SU-DHL-6 (cell line): Measurements from ENCODE around the gene SAMD10.

Source experiments
- H2AFZ ChIP-seq: fragments of 200-600 bp; sonication (generic); 2 replicates; pipeline ENCODE4 v1.6.1; 2014; ENCODE audit warnings: low read depth, mild to moderate bottlenecking, moderate library complexity, mixed read lengths, antibody characterized with exemption, low read length; ENCODE audit not compliant: severe bottlenecking
- H3F3A ChIP-seq: fragments of 200-600 bp; shearing (Covaris generic); 2 replicates; pipeline ENCODE4 v1.6.0; 2016; ENCODE audit warnings: antibody characterized with exemption, mild to moderate bottlenecking; ENCODE audit not compliant: insufficient read depth
- H3K27ac ChIP-seq: fragments of 200-600 bp; sonication (generic); 2 replicates; pipeline ENCODE4 v1.5.1; 2016; ENCODE audit warnings: low read depth, mild to moderate bottlenecking, low read length, moderate library complexity, mixed read lengths
- H3K27me3 ChIP-seq: fragments of 200-600 bp; sonication (generic), shearing (Covaris generic); 2 replicates; pipeline ENCODE4 v1.6.0; 2014; ENCODE audit warnings: mild to moderate bottlenecking, low read length
- H3K36me3 ChIP-seq: fragments of 200-600 bp; sonication (generic); 2 replicates; pipeline ENCODE4 v1.6.1; 2014; ENCODE audit warnings: mild to moderate bottlenecking, low read length, mixed read lengths
- H3K4me2 ChIP-seq: fragments of 300-600, 200-600 bp; shearing (Covaris generic), sonication (generic); 2 replicates; pipeline ENCODE4 v1.6.0; 2014; ENCODE audit warnings: low read length, low read depth, mild to moderate bottlenecking; ENCODE audit not compliant: poor library complexity, severe bottlenecking
- H3K4me3 ChIP-seq: fragments of 200-600 bp; sonication (generic); 2 replicates; pipeline ENCODE4 v1.5.1; 2014; ENCODE audit warnings: antibody characterized with exemption, low read length, mild to moderate bottlenecking, mixed read lengths; ENCODE audit not compliant: insufficient read depth, poor library complexity, severe bottlenecking
- H3K79me2 ChIP-seq: fragments of 200-600 bp; sonication (generic); 2 replicates; pipeline ENCODE4 v1.6.1; 2014; ENCODE audit warnings: mild to moderate bottlenecking, low read length, moderate library complexity; ENCODE audit not compliant: insufficient read depth
- H3K9ac ChIP-seq: fragments of 200-600 bp; sonication (generic); 2 replicates; pipeline ENCODE4 v1.7.0; 2014; ENCODE audit warnings: mild to moderate bottlenecking, low read length
- H3K9me2 ChIP-seq: fragments of 200-600 bp; sonication (generic); replicated peaks from 2 replicates; pipeline ENCODE4 v1.6.1; 2014; ENCODE audit warnings: low read length; ENCODE audit not compliant: insufficient read depth
- H3K9me3 ChIP-seq: fragments of 200-600 bp; sonication (generic); 2 replicates; pipeline ENCODE4 v1.6.1; 2014; ENCODE audit warnings: low read length, mixed read lengths; ENCODE audit not compliant: insufficient read depth
- H4K20me1 ChIP-seq: fragments of 200-600 bp; sonication (generic); 2 replicates; pipeline ENCODE4 v1.6.1; 2014; ENCODE audit warnings: low read depth, mild to moderate bottlenecking, antibody characterized with exemption, low read length, moderate library complexity, mixed read lengths
- EZH2phosphoT487 ChIP-seq: fragments of 200-600 bp; sonication (generic), shearing (Covaris generic); conservative IDR thresholded peaks from 2 replicates; pipeline ENCODE4 v1.6.1; 2018; ENCODE audit warnings: mild to moderate bottlenecking, antibody characterized with exemption, low read length, moderate library complexity, mixed read lengths
- TF ChIP-seq, protein P1 (sequence below): fragments of 200-600 bp; sonication (generic); IDR thresholded peaks from one replicate; pipeline ENCODE4 v1.5.1; 2017; ENCODE audit warnings: antibody characterized with exemption, mild to moderate bottlenecking, low read length, moderate library complexity; ENCODE audit not compliant: insufficient read depth, poor library complexity, severe bottlenecking

Gene SAMD10

DNA sequence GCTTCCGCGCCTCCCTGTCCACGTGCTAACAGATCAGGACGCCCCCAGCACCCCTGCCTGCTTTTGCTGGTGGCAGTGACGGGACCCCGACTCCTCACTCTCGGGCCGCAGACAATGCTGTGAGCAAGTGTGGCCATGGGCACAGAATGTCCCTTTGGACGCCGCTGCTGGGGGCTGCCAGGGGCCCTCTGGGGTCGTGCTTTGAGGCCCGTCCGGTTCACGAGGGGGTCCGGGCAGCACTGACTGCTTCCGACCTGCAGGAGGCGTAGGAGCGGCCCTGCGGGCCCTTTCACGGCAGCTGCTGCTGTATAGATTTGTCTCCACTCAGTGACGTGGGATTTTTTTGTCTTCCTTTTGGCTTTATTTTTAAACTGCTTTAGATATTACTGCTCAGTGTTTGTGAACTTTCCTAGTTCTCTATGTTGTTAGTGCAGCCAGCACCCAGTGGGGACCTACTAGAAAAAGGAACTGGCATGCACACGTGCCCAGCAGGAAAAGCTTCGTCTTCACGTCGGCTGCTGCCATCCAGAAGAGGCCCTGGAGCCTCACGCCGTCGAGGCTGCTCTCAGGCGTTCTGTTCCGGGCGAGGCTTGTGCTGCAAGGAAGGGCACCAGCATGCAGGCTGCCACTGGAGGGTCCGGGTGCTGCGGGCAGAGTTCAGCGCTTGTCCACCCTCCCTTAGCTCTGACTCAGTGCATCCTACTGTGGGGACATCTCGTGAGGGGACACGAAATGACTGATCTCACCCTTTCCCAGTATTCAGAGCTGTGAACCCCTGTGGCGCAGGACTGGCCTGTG lies 45.0 kb downstream of the SAMD10 start:
- Histone ChIP-seq H3K36me3 (no peaks in the 10 kb centered on the region), H3K27me3 (no peaks in the 10 kb centered on the region), H3F3A (no peaks in the 10 kb centered on the region; the same call in 1 of the 2 replicates), H3K27ac (no peak overlapping the region), H3K4me2 (no peak overlapping the region), H2AFZ (no peak overlapping the region), H3K79me2 (no peaks in the 10 kb centered on the region), H3K4me3 (no peak overlapping the region), H4K20me1 (no peaks in the 10 kb centered on the region), H3K9me2 (no peaks in the 10 kb centered on the region), H3K9me3 (no peaks in the 10 kb centered on the region), H3K9ac (no peak overlapping the region)
- TF ChIP-seq, protein P1, sequence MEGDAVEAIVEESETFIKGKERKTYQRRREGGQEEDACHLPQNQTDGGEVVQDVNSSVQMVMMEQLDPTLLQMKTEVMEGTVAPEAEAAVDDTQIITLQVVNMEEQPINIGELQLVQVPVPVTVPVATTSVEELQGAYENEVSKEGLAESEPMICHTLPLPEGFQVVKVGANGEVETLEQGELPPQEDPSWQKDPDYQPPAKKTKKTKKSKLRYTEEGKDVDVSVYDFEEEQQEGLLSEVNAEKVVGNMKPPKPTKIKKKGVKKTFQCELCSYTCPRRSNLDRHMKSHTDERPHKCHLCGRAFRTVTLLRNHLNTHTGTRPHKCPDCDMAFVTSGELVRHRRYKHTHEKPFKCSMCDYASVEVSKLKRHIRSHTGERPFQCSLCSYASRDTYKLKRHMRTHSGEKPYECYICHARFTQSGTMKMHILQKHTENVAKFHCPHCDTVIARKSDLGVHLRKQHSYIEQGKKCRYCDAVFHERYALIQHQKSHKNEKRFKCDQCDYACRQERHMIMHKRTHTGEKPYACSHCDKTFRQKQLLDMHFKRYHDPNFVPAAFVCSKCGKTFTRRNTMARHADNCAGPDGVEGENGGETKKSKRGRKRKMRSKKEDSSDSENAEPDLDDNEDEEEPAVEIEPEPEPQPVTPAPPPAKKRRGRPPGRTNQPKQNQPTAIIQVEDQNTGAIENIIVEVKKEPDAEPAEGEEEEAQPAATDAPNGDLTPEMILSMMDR, result no peak
- no peak for TF ChIP-seq EZH2phosphoT487

DNA sequence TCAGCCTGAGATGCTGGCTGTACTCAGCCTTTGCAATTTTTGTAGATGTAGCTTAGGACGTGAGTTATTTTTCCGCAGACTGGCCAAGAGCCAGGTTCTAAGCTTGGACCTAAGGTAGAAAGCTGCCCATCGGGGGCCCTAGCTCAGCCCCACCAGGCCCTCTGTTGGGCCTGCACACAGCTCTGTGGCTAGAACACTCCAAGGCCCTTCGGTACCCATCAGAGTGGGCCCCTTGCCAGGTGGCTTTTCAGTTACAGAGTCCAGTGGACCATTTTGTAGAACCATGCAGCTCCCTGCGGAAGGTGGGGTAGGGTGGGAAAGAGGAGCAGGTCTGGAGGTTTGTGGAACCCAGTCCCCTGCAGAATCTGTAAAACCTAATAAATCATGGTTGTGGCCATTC lies 45.8 kb downstream of the SAMD10 start:
- no peaks in the 10 kb centered on the region for H3K27me3 ChIP-seq
- no peaks in the 10 kb centered on the region; the same call in 1 of the 2 replicates for H3F3A ChIP-seq
- H3K9ac ChIP-seq, result no peak overlapping the region
- no peak overlapping the region for H3K4me3 ChIP-seq
- H2AFZ ChIP-seq, result no peak overlapping the region
- no peaks in the 10 kb centered on the region for H3K9me2 ChIP-seq
- H3K79me2 ChIP-seq, result no peaks in the 10 kb centered on the region
- no peak overlapping the region for H3K27ac ChIP-seq
- no peak overlapping the region for H3K4me2 ChIP-seq
- H4K20me1 ChIP-seq, result no peaks in the 10 kb centered on the region
- no peak for TF ChIP-seq EZH2phosphoT487
- TF ChIP-seq, protein P1, result no peak
- H3K36me3 ChIP-seq, result no peaks in the 10 kb centered on the region
- no peaks in the 10 kb centered on the region for H3K9me3 ChIP-seq

DNA sequence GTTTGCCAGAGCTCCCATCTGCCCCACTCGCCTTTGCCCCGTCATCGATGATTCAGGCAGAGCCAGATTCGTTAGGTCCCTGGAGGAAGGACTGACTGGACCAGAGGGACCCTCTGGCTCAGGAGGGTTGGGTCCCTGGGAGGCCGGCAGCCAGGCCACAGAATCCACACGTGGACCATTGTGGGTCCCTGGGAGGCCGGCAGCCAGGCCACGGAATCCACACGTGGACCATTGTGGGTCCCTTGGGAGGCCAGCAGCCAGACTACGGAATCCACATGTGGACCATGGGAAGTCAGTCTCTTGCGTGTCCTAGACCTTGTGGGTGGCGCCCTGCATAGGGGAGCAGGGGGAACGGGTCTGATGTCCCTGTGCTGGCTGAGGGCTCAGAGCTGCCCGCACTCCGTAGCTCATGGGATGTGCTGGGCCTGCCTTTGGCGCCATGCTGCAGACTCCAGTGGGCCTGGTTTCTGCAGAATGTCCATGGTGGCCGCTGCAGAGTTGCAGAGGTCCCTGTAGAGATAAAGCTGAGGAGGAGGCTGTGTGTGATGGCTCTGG lies 46.8 kb downstream of the SAMD10 start:
- no peak for TF ChIP-seq EZH2phosphoT487
- TF ChIP-seq, protein P1, result no peak
- Histone ChIP-seq H3K79me2 (no peaks in the 10 kb centered on the region), H2AFZ (no peak overlapping the region), H3K4me3 (no peak overlapping the region), H3K27ac (no peak overlapping the region), H3K27me3 (no peaks in the 10 kb centered on the region), H3K36me3 (no peaks in the 10 kb centered on the region), H3F3A (no peaks in the 10 kb centered on the region; the same call in 1 of the 2 replicates), H3K9me2 (no peaks in the 10 kb centered on the region), H4K20me1 (no peaks in the 10 kb centered on the region), H3K9me3 (no peaks in the 10 kb centered on the region), H3K9ac (no peak overlapping the region), H3K4me2 (no peak overlapping the region)
